Heart right ventricle (tissue), 16 donors: ENCODE results near the gene FBXO11. TPM values are rescaled to one million over a fixed set of nuclear protein-coding genes. Genes with fewer than 3 reads are reported as not detected.
A peak's percentile ranks its signal among the peaks of the same experiment; 100 is the strongest.

Source experiments
- ATAC-seq, 8 donors: fragments of 200-7000 bp; cut with Tn5 transposase; one replicate each; pipeline ENCODE4 v1.9.1; 2020; ENCODE audit warnings: mild to moderate bottlenecking in 8 of 8, moderate library complexity in 8 of 8, moderate number of reproducible peaks in 1 of 8
- DNase-seq, 2 donors: peaks; one replicate each; pipeline ENCODE4 v3.0.0-alpha.2; 2020
- H3K27ac ChIP-seq, 10 donors: fragments of 200-600 bp; sonication (generic) in 2 of 10; one replicate each; pipeline versions ENCODE4 v1.5.0 to v1.8.0; 2020 to 2022; ENCODE audit warnings: mild to moderate bottlenecking in 3 of 10
- H3K27me3 ChIP-seq, 7 donors: fragments of 200-600 bp; one replicate each; pipeline ENCODE4 v1.8.0; 2021 to 2022; ENCODE audit warnings: mild to moderate bottlenecking in 2 of 7
- H3K36me3 ChIP-seq, 9 donors: fragments of 200-600 bp; sonication (generic) in 1 of 9; one replicate each; pipeline versions ENCODE4 v1.5.0 to v1.8.0; 2020 to 2022; ENCODE audit warnings: mild to moderate bottlenecking in 2 of 9
- H3K4me1 ChIP-seq, 9 donors: fragments of 200-600 bp; sonication (generic) in 1 of 9; one replicate each; pipeline versions ENCODE4 v1.5.0 to v1.8.0; 2020 to 2022; ENCODE audit warnings: mild to moderate bottlenecking in 4 of 9
- H3K4me3 ChIP-seq, 10 donors: fragments of 200-600 bp; sonication (generic) in 2 of 10; one replicate each; pipeline versions ENCODE4 v1.5.0 to v1.8.0; 2020 to 2022; ENCODE audit warnings: mild to moderate bottlenecking in 7 of 10, moderate library complexity in 2 of 10
- H3K9me3 ChIP-seq, 11 donors: fragments of 200-600 bp in 10 of 11; sonication (generic) in 2 of 11; one replicate each; pipeline versions ENCODE4 v1.5.0 to v1.8.0; 2013 to 2022; ENCODE audit warnings: mild to moderate bottlenecking in 2 of 11, control low read depth in 1 of 11, moderate library complexity in 1 of 11
- CTCF ChIP-seq, 9 donors: fragments of 200-600 bp; sonication (generic) in 2 of 9; IDR thresholded peaks; one replicate each; pipeline versions ENCODE4 v1.5.0 to v1.8.0; 2021 to 2022; ENCODE audit warnings: antibody characterized with exemption in 9 of 9, mild to moderate bottlenecking in 5 of 9, moderate library complexity in 1 of 9
- WGBS, 2 donors: extraction: QIAGEN DNeasy Blood & Tissue Kit; methylation state at CpG; one replicate each; pipeline ENCODE4 v1.1.7; 2013; ENCODE audit warnings: inconsistent platforms in 1 of 2; 5-methylcytosine and 5-hydroxymethylcytosine counted together
- intact Hi-C, 10 donors: fragments of 100-400 bp; cut with DNase I; formaldehyde crosslinking; loops; one replicate each; pipeline versions ENCODE4 v1.11.1 to v1.14.2; 2022
- polyA plus RNA-seq, 2 donors: library from polyadenylated mRNA; stranded (reverse); fragments of 200-250 nt; gene quantifications; one replicate each; pipeline ENCODE4 v1.2.3, GENCODE V29; 2013
- total RNA-seq, 10 donors: library from RNA; stranded (reverse); fragmentation: NEBNext Ultra II Directional in 3 of 10; extraction: Animal tissue kit (Norgen Biotek cat#: 25700) in 3 of 10; gene quantifications; one replicate each; pipeline versions ENCODE4 v1.2.1 to v1.2.4, GENCODE V29; 2021 to 2023
- donor health status: Arrhythmogenic right ventricular cardiomyopathy.
- donor health status: ischemic (EF 13 %, LVEDD 7.1; RV severe dilation, severe dysfunction).
- donor health status: healthy with polysubstance abuse.
- donor health status: DM: no; HTN: yes; CAD: no.
- donor health status: DM: no; HTN: no; CAD: no.
- donor health status: ischemic (EF 25% LVEDD 6.9; RV normal size, moderate dysfunction).
- donor health status: ischemic (EF 25% LVEDD 5.7; RV mildly dilated, moderate dysfunction).
- donor health status: healthy.
- donor health status: DM: yes; HTN: yes; CAD: no.
- donor health status: Ischemic cardiomyopathy.
- donor health status: ischemic (EF 35%, LVEDD 5.7; RV mildly dilated, moderate dysfunction).
- donor health status: nonischemic (EF 11% LVEDD 7.7; RV severe dilation, severe dysfunction).
- donor health status: DM: yes; HTN: yes; CAD: no.
- donor health status: PGD.
- donor health status: ischemic (EF 29% LVEDD 5.4; RV normal size, mild dysfunction).
- donor health status: nonischemic (EF 23%, LVEDD 6.1; RV moderate dilation, normal function).

The FBXO11 gene
- total and polyA plus RNA-seq, 12 donors: 15.7 to 48.2 (median 36.9) TPM

- TF ChIP-seq CTCF (IDR thresholded peaks at IDR 0.05): no peak
- intact Hi-C loops: no loop called here
- Histone ChIP-seq H3K27me3 (no peaks in the 10 kb centered on the region), H3K36me3 (peaks cover 4 to 100% (median 67%) of the 10 kb centered on the region in 9 donors), H3K9me3 (peaks cover 0 to 13% (median 4%) of the 10 kb centered on the region in 11 donors), H3K4me3 (no peak overlapping the region), H3K27ac (no peak overlapping the region), H3K4me1 (peaks cover 0 to 20% (median 0%) of the 10 kb centered on the region in 9 donors)
- ATAC-seq: peak in 1 of 8 donors; percentile 14
- WGBS, 2 donors: 93 to 98% methylated on average over 6 of the region's 6 CpGs
- no peak for DNase-seq
Measured at GRCh38 chr2:47799031-47799609, 107.2 kb downstream of the FBXO11 start.

GRCh38 chr2:47798631-47799030 is 107.7 kb downstream of the FBXO11 start:
- WGBS, 2 donors: 85 to 88% methylated on average over 6 of the region's 6 CpGs
- Histone ChIP-seq H3K27ac (no peak overlapping the region), H3K36me3 (peaks cover under 1 to 100% (median 63%) of the 10 kb centered on the region in 9 donors), H3K4me3 (no peak overlapping the region), H3K27me3 (no peaks in the 10 kb centered on the region), H3K4me1 (peaks cover 0 to 20% (median 0%) of the 10 kb centered on the region in 9 donors), H3K9me3 (peaks cover 0 to 9% (median 4%) of the 10 kb centered on the region in 11 donors)
- DNase-seq: no peak
- intact Hi-C loops: no loop called here
- TF ChIP-seq CTCF (IDR thresholded peaks at IDR 0.05): no peak
- peak in 4 of 8 donors; percentile 22 to 68 (median 44) for ATAC-seq

- no peak for ATAC-seq
Measured at GRCh38 chr2:47796090-47796697, 110.1 kb downstream of the FBXO11 start.

DNA sequence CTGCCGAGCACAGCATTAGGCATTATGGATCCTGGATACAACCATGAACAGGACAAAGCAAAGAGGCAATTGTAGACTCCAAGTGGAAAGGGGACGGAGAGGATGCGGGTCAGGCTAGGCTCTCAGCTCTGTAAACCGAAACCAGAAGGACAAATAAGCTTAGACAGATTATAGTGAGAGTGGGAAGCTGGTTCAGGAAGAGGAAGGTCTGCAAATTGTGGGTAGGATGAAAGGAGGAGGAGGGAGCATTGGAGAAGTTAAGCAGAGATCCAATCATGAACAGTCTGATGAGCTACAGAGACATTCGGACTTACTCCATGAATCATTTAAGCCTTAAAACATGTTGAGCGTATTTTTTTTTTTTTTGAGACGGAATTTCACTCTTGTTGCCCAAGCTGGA is 120.3 kb downstream of the FBXO11 start:
- H3K9me3 ChIP-seq: no peaks in the 10 kb centered on the region
- no peak overlapping the region for H3K27ac ChIP-seq
- TF ChIP-seq CTCF (IDR thresholded peaks at IDR 0.05): no peak
- intact Hi-C loops: loop anchor here in 3 of 10 donors (10.0 kb wide), 2 partner anchors 119 to 319 kb away; partner anchors contain the start of gene FBXO11 (in 2 of the 3)
- peaks cover 0 to 13% (median 0%) of the 10 kb centered on the region in 9 donors for H3K36me3 ChIP-seq
- H3K4me1 ChIP-seq: peaks cover 6 to 37% (median 16%) of the 10 kb centered on the region in 9 donors
- no peak for ATAC-seq
- H3K27me3 ChIP-seq: no peaks in the 10 kb centered on the region
- peak overlapping the region in 1 of 10 donors; percentile 24 for H3K4me3 ChIP-seq
- no peak for DNase-seq
- 85 to 90% methylated on average over 7 of the region's 7 CpGs for WGBS, 2 donors

More at GRCh38 chr2:47796090-47796697, 110.1 kb downstream of the FBXO11 start:
- Histone ChIP-seq H3K4me1 (peaks cover 0 to 20% (median 0%) of the 10 kb centered on the region in 9 donors), H3K27me3 (no peaks in the 10 kb centered on the region), H3K27ac (no peak overlapping the region), H3K36me3 (peaks cover 0 to 96% (median 44%) of the 10 kb centered on the region in 9 donors), H3K4me3 (no peak overlapping the region), H3K9me3 (no peaks in the 10 kb centered on the region)
- WGBS, 2 donors: 89 to 93% methylated on average over 2 of the region's 2 CpGs
- DNase-seq: no peak
- intact Hi-C loops: no loop called here
- no peak for TF ChIP-seq CTCF (IDR thresholded peaks at IDR 0.05)
